ENCODE data around the gene ARHGAP40. TPM values are rescaled to one million over a fixed set of nuclear protein-coding genes. Genes with fewer than 3 reads are reported as not detected.
A peak's percentile ranks its signal among the peaks of the same experiment; 100 is the strongest.

Gene ARHGAP40
- total and polyA plus RNA-seq, 2 of the 13 experiments (the other 11 are each of a cell fraction or from before 2014, with no cell fraction given) = 0.75 to 2.1 TPM

DNA sequence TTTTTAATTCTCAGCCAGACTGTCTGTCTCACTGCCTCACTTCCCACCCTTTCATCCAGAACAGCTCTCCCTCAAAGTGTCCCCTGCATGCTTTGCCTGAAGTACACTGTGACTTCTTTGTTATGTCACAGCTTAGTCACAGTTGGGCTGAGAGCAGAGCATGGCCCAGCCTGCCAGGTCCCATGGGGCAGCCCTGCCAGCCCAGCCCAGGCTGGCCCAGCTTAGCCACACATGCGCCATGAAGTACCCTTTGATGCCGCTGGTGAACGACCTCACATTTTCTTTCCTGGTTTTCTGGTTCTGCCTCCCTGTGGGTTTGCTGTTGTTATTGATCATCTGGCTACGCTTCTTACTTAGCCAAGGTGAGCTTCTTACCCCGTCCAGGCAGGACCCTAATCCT lies 20.6 kb upstream of the ARHGAP40 start, which contains the start of gene ADIG (continued):
- TF ChIP-seq HMGXB4 (CRISPR knock-in tag; IDR thresholded peaks at IDR 0.05; ENCODE audit: borderline replicate concordance in 1 of 2, low read depth in 1 of 2) (no peak), PRPF4 (IDR thresholded peaks at IDR 0.05; ENCODE audit: low read depth, low read length, poor library complexity, severe bottlenecking) (no peak), HNRNPLL (IDR thresholded peaks at IDR 0.05; ENCODE audit: low read depth, low read length, poor library complexity, severe bottlenecking) (peak; percentile 17), ZBTB21 (CRISPR knock-in tag; IDR thresholded peaks at IDR 0.05) (peak; percentile 86), GATAD1 (CRISPR knock-in tag; IDR thresholded peaks at IDR 0.05) (no peak), MTF1 (CRISPR knock-in tag; IDR thresholded peaks at IDR 0.05) (no peak), MEF2D (CRISPR knock-in tag; IDR thresholded peaks at IDR 0.05) (no peak), SYNCRIP (IDR thresholded peaks at IDR 0.05; ENCODE audit: insufficient read depth, low read depth, low read length) (no peak), TERF1 (CRISPR knock-in tag; IDR thresholded peaks at IDR 0.05) (0 out of 2 replicates have a peak, but pooled peaks have one; percentile 82), ZNF331 (CRISPR knock-in tag; IDR thresholded peaks at IDR 0.05) (no peak), TEAD3 (CRISPR knock-in tag; optimal IDR thresholded peaks at IDR 0.05; ENCODE audit: borderline replicate concordance) (peak; percentile 37), MBD4 (IDR thresholded peaks at IDR 0.05; ENCODE audit: borderline replicate concordance, low read length) (no peak), BATF2 (CRISPR knock-in tag; IDR thresholded peaks at IDR 0.05) (no peak), NFATC3 (CRISPR knock-in tag; IDR thresholded peaks at IDR 0.05) (no peak), GMEB1 (CRISPR knock-in tag; IDR thresholded peaks at IDR 0.05; ENCODE audit: borderline replicate concordance) (no peak), KMT2B (CRISPR knock-in tag; IDR thresholded peaks at IDR 0.05) (no peak)
- TF ChIP-seq, protein P1, sequence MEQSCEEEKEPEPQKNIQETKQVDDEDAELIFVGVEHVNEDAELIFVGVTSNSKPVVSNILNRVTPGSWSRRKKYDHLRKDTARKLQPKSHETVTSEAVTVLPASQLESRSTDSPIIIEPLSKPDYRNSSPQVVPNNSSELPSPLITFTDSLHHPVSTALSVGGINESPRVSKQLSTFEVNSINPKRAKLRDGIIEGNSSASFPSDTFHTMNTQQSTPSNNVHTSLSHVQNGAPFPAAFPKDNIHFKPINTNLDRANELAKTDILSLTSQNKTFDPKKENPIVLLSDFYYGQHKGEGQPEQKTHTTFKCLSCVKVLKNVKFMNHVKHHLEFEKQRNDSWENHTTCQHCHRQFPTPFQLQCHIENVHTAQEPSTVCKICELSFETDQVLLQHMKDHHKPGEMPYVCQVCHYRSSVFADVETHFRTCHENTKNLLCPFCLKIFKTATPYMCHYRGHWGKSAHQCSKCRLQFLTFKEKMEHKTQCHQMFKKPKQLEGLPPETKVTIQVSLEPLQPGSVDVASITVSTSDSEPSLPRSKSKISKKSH (CRISPR knock-in tag; IDR thresholded peaks at IDR 0.05; ENCODE audit: borderline replicate concordance) = no peak
- TF ChIP-seq, protein P2, sequence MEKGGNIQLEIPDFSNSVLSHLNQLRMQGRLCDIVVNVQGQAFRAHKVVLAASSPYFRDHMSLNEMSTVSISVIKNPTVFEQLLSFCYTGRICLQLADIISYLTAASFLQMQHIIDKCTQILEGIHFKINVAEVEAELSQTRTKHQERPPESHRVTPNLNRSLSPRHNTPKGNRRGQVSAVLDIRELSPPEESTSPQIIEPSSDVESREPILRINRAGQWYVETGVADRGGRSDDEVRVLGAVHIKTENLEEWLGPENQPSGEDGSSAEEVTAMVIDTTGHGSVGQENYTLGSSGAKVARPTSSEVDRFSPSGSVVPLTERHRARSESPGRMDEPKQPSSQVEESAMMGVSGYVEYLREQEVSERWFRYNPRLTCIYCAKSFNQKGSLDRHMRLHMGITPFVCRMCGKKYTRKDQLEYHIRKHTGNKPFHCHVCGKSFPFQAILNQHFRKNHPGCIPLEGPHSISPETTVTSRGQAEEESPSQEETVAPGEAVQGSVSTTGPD (CRISPR knock-in tag; IDR thresholded peaks at IDR 0.05) = no peak
- TF ChIP-seq, protein P3, sequence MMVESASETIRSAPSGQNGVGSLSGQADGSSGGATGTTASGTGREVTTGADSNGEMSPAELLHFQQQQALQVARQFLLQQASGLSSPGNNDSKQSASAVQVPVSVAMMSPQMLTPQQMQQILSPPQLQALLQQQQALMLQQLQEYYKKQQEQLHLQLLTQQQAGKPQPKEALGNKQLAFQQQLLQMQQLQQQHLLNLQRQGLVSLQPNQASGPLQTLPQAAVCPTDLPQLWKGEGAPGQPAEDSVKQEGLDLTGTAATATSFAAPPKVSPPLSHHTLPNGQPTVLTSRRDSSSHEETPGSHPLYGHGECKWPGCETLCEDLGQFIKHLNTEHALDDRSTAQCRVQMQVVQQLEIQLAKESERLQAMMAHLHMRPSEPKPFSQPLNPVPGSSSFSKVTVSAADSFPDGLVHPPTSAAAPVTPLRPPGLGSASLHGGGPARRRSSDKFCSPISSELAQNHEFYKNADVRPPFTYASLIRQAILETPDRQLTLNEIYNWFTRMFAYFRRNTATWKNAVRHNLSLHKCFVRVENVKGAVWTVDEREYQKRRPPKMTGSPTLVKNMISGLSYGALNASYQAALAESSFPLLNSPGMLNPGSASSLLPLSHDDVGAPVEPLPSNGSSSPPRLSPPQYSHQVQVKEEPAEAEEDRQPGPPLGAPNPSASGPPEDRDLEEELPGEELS (CRISPR knock-in tag; IDR thresholded peaks at IDR 0.05) = no peak
